Progenitor cell of endocrine pancreas (in vitro differentiated cells): ENCODE measurements around the gene RASIP1. TPM values are rescaled to one million over a fixed set of nuclear protein-coding genes. Genes with fewer than 3 reads are reported as not detected.

ENCODE experiments used
- DNase-seq: peaks from one replicate; pipeline ENCODE4 v3.0.0; 2021; ENCODE audit warnings: low spot score; ENCODE audit not compliant: unreplicated experiment
- H3K27ac Mint-ChIP-seq: 2 replicates; pipeline ENCODE4 v1.8.0; 2021; ENCODE audit warnings: mild to moderate bottlenecking, moderate library complexity, mixed read lengths
- H3K27me3 Mint-ChIP-seq: 2 replicates; pipeline ENCODE4 v1.8.0; 2021; ENCODE audit warnings: mixed read lengths
- H3K36me3 Mint-ChIP-seq: 2 replicates; pipeline ENCODE4 v1.8.0; 2022; ENCODE audit warnings: mixed read lengths; ENCODE audit not compliant: insufficient read depth
- H3K4me1 Mint-ChIP-seq: 2 replicates; pipeline ENCODE4 v1.8.0; 2021; ENCODE audit warnings: low read depth, mixed read lengths
- H3K4me3 Mint-ChIP-seq: 2 replicates; pipeline ENCODE4 v1.8.0; 2021; ENCODE audit warnings: low read depth, mild to moderate bottlenecking, moderate library complexity, mixed read lengths
- H3K9me3 Mint-ChIP-seq: 2 replicates; pipeline ENCODE4 v1.8.0; 2021; ENCODE audit warnings: low read depth, mixed read lengths
- total RNA-seq: library from RNA; stranded (reverse); gene quantifications from 2 replicates; pipeline ENCODE4 v1.2.1, GENCODE V29; 2021
- TF ChIP-seq, protein P1 (sequence below): fragments of 200-600 bp; sonication (generic); IDR thresholded peaks from one replicate; pipeline ENCODE4 v1.5.0; 2021; ENCODE audit warnings: antibody characterized with exemption, mild to moderate bottlenecking; ENCODE audit not compliant: unreplicated experiment

Gene RASIP1
- total RNA-seq, 1 donor from 2014 or later: 2.4 TPM

GRCh38 chr19:48708471-48708870 is 31.9 kb downstream of the RASIP1 start:
- no peak overlapping the region for H3K27ac Mint-ChIP-seq
- no peak overlapping the region for H3K4me3 Mint-ChIP-seq
- TF ChIP-seq, protein P1, sequence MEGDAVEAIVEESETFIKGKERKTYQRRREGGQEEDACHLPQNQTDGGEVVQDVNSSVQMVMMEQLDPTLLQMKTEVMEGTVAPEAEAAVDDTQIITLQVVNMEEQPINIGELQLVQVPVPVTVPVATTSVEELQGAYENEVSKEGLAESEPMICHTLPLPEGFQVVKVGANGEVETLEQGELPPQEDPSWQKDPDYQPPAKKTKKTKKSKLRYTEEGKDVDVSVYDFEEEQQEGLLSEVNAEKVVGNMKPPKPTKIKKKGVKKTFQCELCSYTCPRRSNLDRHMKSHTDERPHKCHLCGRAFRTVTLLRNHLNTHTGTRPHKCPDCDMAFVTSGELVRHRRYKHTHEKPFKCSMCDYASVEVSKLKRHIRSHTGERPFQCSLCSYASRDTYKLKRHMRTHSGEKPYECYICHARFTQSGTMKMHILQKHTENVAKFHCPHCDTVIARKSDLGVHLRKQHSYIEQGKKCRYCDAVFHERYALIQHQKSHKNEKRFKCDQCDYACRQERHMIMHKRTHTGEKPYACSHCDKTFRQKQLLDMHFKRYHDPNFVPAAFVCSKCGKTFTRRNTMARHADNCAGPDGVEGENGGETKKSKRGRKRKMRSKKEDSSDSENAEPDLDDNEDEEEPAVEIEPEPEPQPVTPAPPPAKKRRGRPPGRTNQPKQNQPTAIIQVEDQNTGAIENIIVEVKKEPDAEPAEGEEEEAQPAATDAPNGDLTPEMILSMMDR: no peak
- DNase-seq: no peak
- no peaks in the 10 kb centered on the region for H3K9me3 Mint-ChIP-seq
- no peaks in the 10 kb centered on the region for H3K27me3 Mint-ChIP-seq
- no peaks in the 10 kb centered on the region for H3K4me1 Mint-ChIP-seq
- peaks cover 9% of the 10 kb centered on the region for H3K36me3 Mint-ChIP-seq

DNA sequence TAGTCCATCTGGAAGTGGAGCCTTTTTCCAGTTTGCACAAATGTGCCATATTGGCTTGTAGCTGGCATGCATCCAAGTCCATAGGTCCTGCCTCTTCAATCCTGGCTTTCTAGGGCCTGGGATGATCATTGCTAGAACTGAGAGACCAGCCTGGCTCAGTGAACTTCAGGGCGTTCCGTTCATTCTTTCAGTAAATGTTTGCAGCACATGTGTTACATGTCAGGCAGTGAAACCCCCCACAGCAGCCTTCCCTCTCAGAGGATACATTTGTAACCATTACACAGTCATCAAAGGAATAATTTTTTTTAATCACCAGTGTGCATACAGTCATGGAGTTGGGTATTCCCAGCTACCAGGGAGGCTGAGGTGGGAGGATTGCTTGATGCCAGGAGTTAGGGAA is 35.0 kb downstream of the RASIP1 start:
- H3K36me3 Mint-ChIP-seq: peaks cover 17% of the 10 kb centered on the region
- no peak for DNase-seq
- H3K27me3 Mint-ChIP-seq: no peaks in the 10 kb centered on the region
- H3K27ac Mint-ChIP-seq: no peak overlapping the region
- H3K4me3 Mint-ChIP-seq: no peak overlapping the region
- no peaks in the 10 kb centered on the region for H3K4me1 Mint-ChIP-seq
- TF ChIP-seq, protein P1: no peak
- no peaks in the 10 kb centered on the region for H3K9me3 Mint-ChIP-seq

- no peak overlapping the region for H3K27ac Mint-ChIP-seq
- H3K4me3 Mint-ChIP-seq: no peak overlapping the region
- no peaks in the 10 kb centered on the region for H3K9me3 Mint-ChIP-seq
- H3K27me3 Mint-ChIP-seq: no peaks in the 10 kb centered on the region
- H3K4me1 Mint-ChIP-seq: no peaks in the 10 kb centered on the region
- no peak for DNase-seq
- peaks cover 17% of the 10 kb centered on the region for H3K36me3 Mint-ChIP-seq
- TF ChIP-seq, protein P1: no peak
Observed at GRCh38 chr19:48703316-48703715, 37.1 kb downstream of the RASIP1 start.

GRCh38 chr19:48702701-48703100 is 37.7 kb downstream of the RASIP1 start:
- Mint-ChIP-seq H3K4me3 (no peak overlapping the region), H3K27me3 (peaks cover 4% of the 10 kb centered on the region), H3K36me3 (peaks cover 17% of the 10 kb centered on the region), H3K9me3 (no peaks in the 10 kb centered on the region), H3K4me1 (no peaks in the 10 kb centered on the region), H3K27ac (no peak overlapping the region)
- DNase-seq: no peak
- TF ChIP-seq, protein P1: no peak

DNA sequence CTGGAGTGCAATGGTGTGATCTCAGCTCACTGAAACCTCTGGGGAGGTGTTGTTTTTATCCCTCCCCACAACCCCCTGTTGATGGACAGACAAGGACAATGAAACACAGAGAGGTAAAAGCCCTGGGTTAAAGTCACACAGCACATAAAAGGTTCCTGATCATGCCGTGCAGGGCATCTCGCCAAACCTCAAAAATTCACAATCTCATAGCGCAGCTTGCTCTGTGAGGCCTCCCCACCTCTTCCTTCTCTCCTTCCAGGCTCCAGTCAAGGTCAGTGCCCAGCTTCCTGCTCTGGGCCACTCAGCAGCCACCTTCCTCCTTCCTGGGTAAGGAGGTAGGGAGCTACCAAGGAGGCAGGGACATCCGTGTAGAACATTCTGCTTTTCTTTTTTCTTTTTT is 42.4 kb downstream of the RASIP1 start:
- Mint-ChIP-seq H3K4me3 (no peak overlapping the region), H3K4me1 (peaks cover 10% of the 10 kb centered on the region), H3K36me3 (peaks cover 6% of the 10 kb centered on the region), H3K27me3 (peaks cover 26% of the 10 kb centered on the region), H3K27ac (no peak overlapping the region), H3K9me3 (no peaks in the 10 kb centered on the region)
- DNase-seq: no peak
- TF ChIP-seq, protein P1: no peak
